CD4-positive, alpha-beta T cell treated with Interleukin-12 subunit alpha and Interleukin-12 subunit beta, for 1 hour (primary cell): ENCODE measurements around the gene LGALS16.
"Not testable (repeated sequence)": the region's sequence is repeated elsewhere in the genome, so short reads cannot be mapped to it uniquely, and the experiment has no call there.

ENCODE experiments used
- DNase-seq: peaks from one replicate; pipeline ENCODE4 v3.0.0-alpha.2; 2020

Gene LGALS16

GRCh38 chr19:39677961-39678889 is 22.5 kb downstream of the LGALS16 start:
- DNase-seq, result no peak

- DNase-seq, result peak; percentile 14
Observed at GRCh38 chr19:39679056-39679790, 23.5 kb downstream of the LGALS16 start.

GRCh38 chr19:39679791-39680168 is 24.1 kb downstream of the LGALS16 start:
- DNase-seq, result peak; percentile 4

- no peak for DNase-seq
Observed at GRCh38 chr19:39680593-39680992, 24.9 kb downstream of the LGALS16 start.

GRCh38 chr19:39681416-39681815 is 25.7 kb downstream of the LGALS16 start:
- DNase-seq, result no peak

GRCh38 chr19:39684267-39684666 is 28.6 kb downstream of the LGALS16 start:
- DNase-seq, result no peak

- DNase-seq, result no peak
Observed at GRCh38 chr19:39686739-39687138, 31.0 kb downstream of the LGALS16 start.

GRCh38 chr19:39688637-39689036 is 32.9 kb downstream of the LGALS16 start:
- not testable (repeated sequence) for DNase-seq

- DNase-seq, result no peak
Observed at GRCh38 chr19:39692166-39692565, 36.5 kb downstream of the LGALS16 start.

- no peak for DNase-seq
Observed at GRCh38 chr19:39692822-39693221, 37.1 kb downstream of the LGALS16 start.

GRCh38 chr19:39695759-39696158 is 40.0 kb downstream of the LGALS16 start:
- no peak for DNase-seq

- DNase-seq, result no peak
Observed at GRCh38 chr19:39696387-39696786, 40.7 kb downstream of the LGALS16 start.

GRCh38 chr19:39698535-39698934 is 42.8 kb downstream of the LGALS16 start:
- DNase-seq, result no peak

GRCh38 chr19:39701291-39701690 is 45.6 kb downstream of the LGALS16 start:
- DNase-seq, result no peak

- DNase-seq, result no peak
Observed at GRCh38 chr19:39704181-39705044, 48.7 kb downstream of the LGALS16 start, which contains the start of gene LGALS14. Gene LGALS14, plus strand, starts transcription at chr19:39704481. Its CDS starts 48 bp downstream, at chr19:39704529.

- peak; percentile 33 for DNase-seq
Observed at GRCh38 chr19:39705578-39706188, 50.0 kb downstream of the LGALS16 start.

- DNase-seq, result no peak
Observed at GRCh38 chr19:39708594-39708993, 52.9 kb downstream of the LGALS16 start.

GRCh38 chr19:39709026-39709872 is 53.5 kb downstream of the LGALS16 start:
- no peak for DNase-seq
